Astrocyte of the spinal cord (primary cell): ENCODE results near the gene CEP95.
"Not testable (repeated sequence)": the region's sequence is repeated elsewhere in the genome, so short reads cannot be mapped to it uniquely, and the experiment has no call there.

Source experiments
- DNase-seq: peaks from one replicate; pipeline ENCODE4 v3.0.0; 2011; ENCODE audit warnings: low read depth, low spot score
- H3K4me3 ChIP-seq: 2 replicates; pipeline ENCODE4 v1.5.1; 2011; ENCODE audit warnings: low read depth, mild to moderate bottlenecking, low read length, moderate library complexity
- in situ Hi-C: cut with HindIII; loops from 2 replicates; pipeline ENCODE4 v1.10.0; 2017; ENCODE audit warnings: low sequenced_read_pairs
- TF ChIP-seq, protein P1 (sequence below): IDR thresholded peaks from 2 replicates; pipeline ENCODE4 v1.5.1; 2012; ENCODE audit warnings: low read depth, mild to moderate bottlenecking, low read length, inconsistent platforms

Gene CEP95

DNA sequence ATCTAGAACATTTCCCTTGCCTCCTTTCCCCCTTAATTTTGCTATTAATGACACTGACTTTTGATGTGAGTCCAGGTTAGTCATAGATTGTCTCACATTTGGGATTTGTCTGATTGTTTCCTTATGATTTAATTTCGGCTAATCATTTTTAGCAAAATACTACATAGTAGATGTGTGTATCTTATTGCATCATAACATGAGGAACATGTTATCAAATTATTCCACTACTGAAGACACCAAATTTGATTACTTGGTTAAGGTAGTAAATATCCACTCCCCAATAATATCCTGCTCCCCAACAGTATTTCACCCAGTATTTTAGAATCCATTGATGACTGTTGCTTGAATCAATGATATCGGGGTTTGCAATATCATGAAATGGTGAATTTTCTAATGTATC, 12.7 kb upstream of the CEP95 start:
- TF ChIP-seq, protein P1, sequence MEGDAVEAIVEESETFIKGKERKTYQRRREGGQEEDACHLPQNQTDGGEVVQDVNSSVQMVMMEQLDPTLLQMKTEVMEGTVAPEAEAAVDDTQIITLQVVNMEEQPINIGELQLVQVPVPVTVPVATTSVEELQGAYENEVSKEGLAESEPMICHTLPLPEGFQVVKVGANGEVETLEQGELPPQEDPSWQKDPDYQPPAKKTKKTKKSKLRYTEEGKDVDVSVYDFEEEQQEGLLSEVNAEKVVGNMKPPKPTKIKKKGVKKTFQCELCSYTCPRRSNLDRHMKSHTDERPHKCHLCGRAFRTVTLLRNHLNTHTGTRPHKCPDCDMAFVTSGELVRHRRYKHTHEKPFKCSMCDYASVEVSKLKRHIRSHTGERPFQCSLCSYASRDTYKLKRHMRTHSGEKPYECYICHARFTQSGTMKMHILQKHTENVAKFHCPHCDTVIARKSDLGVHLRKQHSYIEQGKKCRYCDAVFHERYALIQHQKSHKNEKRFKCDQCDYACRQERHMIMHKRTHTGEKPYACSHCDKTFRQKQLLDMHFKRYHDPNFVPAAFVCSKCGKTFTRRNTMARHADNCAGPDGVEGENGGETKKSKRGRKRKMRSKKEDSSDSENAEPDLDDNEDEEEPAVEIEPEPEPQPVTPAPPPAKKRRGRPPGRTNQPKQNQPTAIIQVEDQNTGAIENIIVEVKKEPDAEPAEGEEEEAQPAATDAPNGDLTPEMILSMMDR, result no peak
- DNase-seq, result no peak
- no peak overlapping the region for H3K4me3 ChIP-seq
- in situ Hi-C loops, result no loop called here

DNA sequence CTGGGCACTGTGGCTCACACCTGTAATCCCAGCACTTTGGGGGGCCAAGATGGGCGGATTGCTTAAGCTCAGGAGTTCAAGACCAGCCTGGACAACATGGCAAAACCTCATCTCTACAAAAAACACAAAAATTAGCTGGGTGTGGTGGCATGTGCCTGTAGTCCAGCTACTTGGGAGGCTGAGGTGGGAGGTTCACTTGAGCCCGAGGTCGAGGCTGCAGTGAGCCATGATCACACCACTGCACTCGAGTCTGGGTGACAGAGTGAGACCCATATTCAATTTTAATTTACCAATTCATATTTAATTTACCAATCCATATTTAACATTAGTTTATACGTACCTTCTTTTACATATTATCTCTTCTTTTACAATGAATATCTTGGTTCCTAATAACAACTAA, 11.5 kb upstream of the CEP95 start:
- in situ Hi-C loops, DNase-seq, H3K4me3 ChIP-seq: not testable (repeated sequence)

GRCh38 chr17:64496348-64496785, 10.4 kb upstream of the CEP95 start:
- in situ Hi-C loops, result no loop called here
- no peak for DNase-seq
- peak overlapping the region; percentile 80 for H3K4me3 ChIP-seq
- TF ChIP-seq, protein P1, result no peak

GRCh38 chr17:64496786-64497564, 9.8 kb upstream of the CEP95 start, which contains the start of gene POLG2:
Gene POLG2 (minus strand): TSS chr17:64497054. CDS start chr17:64496968, 86 bp downstream.
- peak; percentile 91 for DNase-seq
- TF ChIP-seq, protein P1, result peak; percentile 60
- in situ Hi-C loops, result no loop called here
- H3K4me3 ChIP-seq, result peak within 1 kb of the TSS; percentile 80

DNA sequence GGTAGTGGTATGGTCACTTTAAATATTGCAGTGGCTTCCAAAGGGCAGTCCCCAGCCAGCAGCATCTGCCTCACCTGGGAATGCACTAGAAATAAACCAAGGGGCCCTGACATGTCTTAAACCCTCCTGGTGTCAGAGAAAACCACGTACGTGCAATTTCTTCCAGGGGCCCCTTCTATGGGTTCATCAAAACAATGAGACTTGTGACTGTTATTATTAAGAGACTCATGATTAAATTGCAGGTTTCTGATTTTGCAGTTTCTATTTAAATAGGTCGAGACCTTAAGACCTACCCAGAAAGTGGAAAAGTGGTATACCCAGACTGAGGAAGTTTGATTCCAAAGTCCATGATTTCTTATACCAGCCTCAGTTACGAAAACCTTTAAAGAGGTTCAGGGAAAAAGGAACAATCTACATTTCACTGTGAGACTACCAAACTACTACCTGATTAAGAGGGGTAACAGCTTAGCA, 9.2 kb upstream of the CEP95 start:
- DNase-seq, result no peak
- TF ChIP-seq, protein P1, result no peak
- in situ Hi-C loops, result no loop called here
- peak overlapping the region; percentile 80 for H3K4me3 ChIP-seq

GRCh38 chr17:64498308-64499203, 8.2 kb upstream of the CEP95 start:
- no peak for DNase-seq

More at GRCh38 chr17:64498308-64499203, 8.2 kb upstream of the CEP95 start:
- H3K4me3 ChIP-seq, result no peak overlapping the region
- TF ChIP-seq, protein P1, result no peak
- in situ Hi-C loops, result no loop called here
